Right lobe of liver (tissue), 6 donors: ENCODE measurements around the gene BLMH. TPM values are rescaled to one million over a fixed set of nuclear protein-coding genes. Genes with fewer than 3 reads are reported as not detected.

Experiments used
- ATAC-seq, 4 donors: fragments of 200-7000 bp; cut with Tn5 transposase; one replicate each; pipeline ENCODE4 v1.9.1; 2020; ENCODE audit warnings: mild to moderate bottlenecking in 4 of 4, moderate library complexity in 4 of 4
- DNase-seq, 3 donors: peaks; one replicate each; pipeline ENCODE4 v3.0.0-alpha.2; 2020
- H3K27ac ChIP-seq, 3 donors: fragments of 200-600 bp; one replicate each; pipeline ENCODE4 v1.8.0; 2022
- H3K27me3 ChIP-seq, 2 donors: fragments of 200-600 bp; one replicate each; pipeline ENCODE4 v1.8.0; 2022
- H3K36me3 ChIP-seq, 4 donors: fragments of 200-600 bp; sonication (generic) in 1 of 4; one replicate each; pipeline versions ENCODE4 v1.5.1 to v1.8.0; 2017 to 2022; ENCODE audit warnings: control low read depth in 1 of 4
- H3K4me1 ChIP-seq, 4 donors: fragments of 200-600 bp; sonication (generic) in 1 of 4; one replicate each; pipeline versions ENCODE4 v1.5.1 to v1.8.0; 2017 to 2022; ENCODE audit warnings: control low read depth in 1 of 4
- H3K4me3 ChIP-seq, 3 donors: fragments of 200-600 bp; one replicate each; pipeline ENCODE4 v1.8.0; 2022
- H3K9me3 ChIP-seq, 4 donors: fragments of 200-600 bp; sonication (generic) in 1 of 4; one replicate each; pipeline versions ENCODE4 v1.5.1 to v1.8.0; 2017 to 2022; ENCODE audit warnings: control low read depth in 1 of 4
- CTCF ChIP-seq, 4 donors: fragments of 200-600 bp in 3 of 4; fragments of 450-650 bp in 1 of 4; IDR thresholded peaks; one replicate each; pipeline versions ENCODE4 v1.5.1 to v1.8.0; 2016 to 2022; ENCODE audit warnings: antibody characterized with exemption in 4 of 4, mild to moderate bottlenecking in 2 of 4
- POLR2A ChIP-seq: fragments of 450-650 bp; IDR thresholded peaks from one replicate; pipeline ENCODE4 v1.6.1; 2017; ENCODE audit warnings: antibody characterized with exemption, mild to moderate bottlenecking
- WGBS: methylation state at CpG from one replicate; pipeline ENCODE4 v1.1.6; 2018; ENCODE audit warnings: low coverage, low lambda C conversion rate; ENCODE audit not compliant: insufficient coverage; ENCODE audit errors: missing lambda C conversion rate; 5-methylcytosine and 5-hydroxymethylcytosine counted together
- intact Hi-C, 2 donors: fragments of 100-400 bp; cut with DNase I; formaldehyde crosslinking; loops; one replicate each; pipeline versions ENCODE4 v1.11.2 to v1.14.1; 2022
- total RNA-seq, 6 experiments: library from RNA; depleted of rRNA in 2 of 6; stranded (reverse); fragments of >200 nt in 2 of 6; fragmentation: NEBNext Ultra II Directional in 3 of 6; extraction: Animal tissue kit (Norgen Biotek cat#: 25700) in 3 of 6; gene quantifications; one replicate each; pipeline versions ENCODE4 v1.1.0 to v1.2.4, GENCODE V29; 2016 to 2023
- donor health status: DM: no; HTN: yes; CAD: no.
- donor health status: DM: no; HTN: no; CAD: no.
- donor health status: DM: no; HTN: no; CAD: no.
- donor health status: DM: no; HTN: yes; CAD: no.
- donor health status: DM: no; HTN: yes; CAD: no.

Gene BLMH
- total RNA-seq, 6 experiments from 2014 or later = 7.0 to 9.2 (median 7.3) TPM

GRCh38 chr17:30244853-30245385 is 46.8 kb downstream of the BLMH start:
- intact Hi-C loops = no loop called here
- TF ChIP-seq CTCF (IDR thresholded peaks at IDR 0.05) (no peak), POLR2A (no peak)
- H3K27ac ChIP-seq = no peak overlapping the region
- WGBS = 63% methylated on average over 3 of the region's 4 CpGs
- H3K4me1 ChIP-seq = peaks cover 0 to 20% (median 6%) of the 10 kb centered on the region in 4 donors
- DNase-seq = no peak
- H3K9me3 ChIP-seq = no peaks in the 10 kb centered on the region
- no peak for ATAC-seq
- H3K36me3 ChIP-seq = peaks cover 0 to 5% (median 0%) of the 10 kb centered on the region in 4 donors
- no peaks in the 10 kb centered on the region for H3K27me3 ChIP-seq
- H3K4me3 ChIP-seq = no peak overlapping the region

GRCh38 chr17:30243568-30243967 is 48.2 kb downstream of the BLMH start:
- 78% methylated on average over 6 of the region's 8 CpGs for WGBS
- Histone ChIP-seq H3K4me3 (no peak overlapping the region), H3K9me3 (no peaks in the 10 kb centered on the region), H3K27me3 (no peaks in the 10 kb centered on the region), H3K27ac (no peak overlapping the region), H3K4me1 (peaks cover 0 to 13% (median 3%) of the 10 kb centered on the region in 4 donors), H3K36me3 (peaks cover 0 to 5% (median 0%) of the 10 kb centered on the region in 4 donors)
- no peak for ATAC-seq
- DNase-seq = no peak
- intact Hi-C loops = no loop called here
- TF ChIP-seq POLR2A = no peak
- no peak for TF ChIP-seq CTCF (IDR thresholded peaks at IDR 0.05)

GRCh38 chr17:30243002-30243401 is 48.7 kb downstream of the BLMH start:
- H3K27ac ChIP-seq = no peak overlapping the region
- ATAC-seq = peak; percentile 82 to 95 (median 86)
- intact Hi-C loops = no loop called here
- H3K4me1 ChIP-seq = peaks cover 0 to 10% (median under 1%) of the 10 kb centered on the region in 4 donors
- peak in 1 of 3 donors; percentile 68 for DNase-seq
- no peak overlapping the region for H3K4me3 ChIP-seq
- no peaks in the 10 kb centered on the region for H3K27me3 ChIP-seq
- no peak for TF ChIP-seq POLR2A
- TF ChIP-seq CTCF (IDR thresholded peaks at IDR 0.05) = no peak
- 49% methylated on average over 3 of the region's 4 CpGs for WGBS
- H3K36me3 ChIP-seq = peaks cover 0 to 5% (median 0%) of the 10 kb centered on the region in 4 donors
- no peaks in the 10 kb centered on the region for H3K9me3 ChIP-seq

- Histone ChIP-seq H3K4me3 (no peak overlapping the region), H3K27ac (no peak overlapping the region), H3K36me3 (no peaks in the 10 kb centered on the region), H3K9me3 (no peaks in the 10 kb centered on the region), H3K4me1 (peaks cover 0 to 13% (median under 1%) of the 10 kb centered on the region in 4 donors), H3K27me3 (no peaks in the 10 kb centered on the region)
- ATAC-seq = no peak
- 82% methylated on average over 6 of the region's 6 CpGs for WGBS
- intact Hi-C loops = no loop called here
- no peak for TF ChIP-seq POLR2A
- no peak for TF ChIP-seq CTCF (IDR thresholded peaks at IDR 0.05)
- no peak for DNase-seq
These were observed 50.7 kb downstream of the BLMH start for GRCh38 chr17:30241051-30241450.

- WGBS = 85% methylated on average over 7 of the region's 8 CpGs
These were observed 51.6 kb downstream of the BLMH start for GRCh38 chr17:30240177-30240576.

More at GRCh38 chr17:30240177-30240576, 51.6 kb downstream of the BLMH start:
- ATAC-seq = no peak
- Histone ChIP-seq H3K36me3 (no peaks in the 10 kb centered on the region), H3K27me3 (no peaks in the 10 kb centered on the region), H3K27ac (no peak overlapping the region), H3K9me3 (no peaks in the 10 kb centered on the region), H3K4me1 (peaks cover 0 to 21% (median under 1%) of the 10 kb centered on the region in 4 donors), H3K4me3 (no peak overlapping the region)
- intact Hi-C loops = no loop called here
- TF ChIP-seq CTCF (IDR thresholded peaks at IDR 0.05) (no peak), POLR2A (no peak)
- DNase-seq = no peak
